Psoas muscle (tissue), 8 donors: ENCODE data around the gene CACTIN. TPM values are rescaled to one million over a fixed set of nuclear protein-coding genes. Genes with fewer than 3 reads are reported as not detected.

Experiments used
- ATAC-seq, 4 donors: fragments of 200-7000 bp; cut with Tn5 transposase; one replicate each; pipeline ENCODE4 v1.9.1; 2020; ENCODE audit warnings: moderate library complexity in 3 of 4, mild to moderate bottlenecking in 2 of 4
- DNase-seq, 2 donors: peaks; one replicate each; pipeline ENCODE4 v3.0.0-alpha.2; 2020
- H3K27ac ChIP-seq: fragments of 200-600 bp; one replicate; pipeline ENCODE4 v1.8.0; 2022
- H3K27me3 ChIP-seq, 3 donors: fragments of 200-600 bp in 1 of 3; one replicate each; pipeline versions ENCODE4 v1.6.1 to v1.8.0; 2013 to 2022; ENCODE audit warnings: low read length in 2 of 3, mild to moderate bottlenecking in 2 of 3, moderate library complexity in 1 of 3; ENCODE audit not compliant: insufficient read depth in 3 of 3
- H3K36me3 ChIP-seq, 2 donors: fragments of 200-600 bp in 1 of 2; one replicate each; pipeline versions ENCODE4 v1.6.1 to v1.8.0; 2013 to 2022; ENCODE audit warnings: low read depth in 1 of 2, mild to moderate bottlenecking in 1 of 2, moderate library complexity in 1 of 2; ENCODE audit not compliant: insufficient read depth in 1 of 2
- H3K4me1 ChIP-seq: fragments of 200-600 bp; one replicate; pipeline ENCODE4 v1.8.0; 2022
- H3K4me3 ChIP-seq: fragments of 200-600 bp; one replicate; pipeline ENCODE4 v1.8.0; 2022; ENCODE audit warnings: mild to moderate bottlenecking
- H3K9me3 ChIP-seq: fragments of 200-600 bp; one replicate; pipeline ENCODE4 v1.8.0; 2022
- WGBS, 3 donors: extraction: QIAGEN DNeasy Blood & Tissue Kit; methylation state at CpG; one replicate each; pipeline versions ENCODE4 v1.1.6 to v1.1.7; 2013; 5-methylcytosine and 5-hydroxymethylcytosine counted together
- intact Hi-C, 2 donors: fragments of 100-400 bp; cut with DNase I; formaldehyde crosslinking; loops; one replicate each; pipeline versions ENCODE4 v1.11.0 to v1.14.2; 2022
- polyA plus RNA-seq, 3 donors: library from polyadenylated mRNA; stranded (reverse); fragments of 200-250 nt; gene quantifications; one replicate each; pipeline ENCODE4 v1.2.3, GENCODE V29; 2013
- total RNA-seq, 4 donors: library from RNA; stranded (reverse); fragmentation: NEBNext Ultra II Directional in 2 of 4; extraction: Animal tissue kit (Norgen Biotek cat#: 25700) in 2 of 4; gene quantifications; one replicate each; pipeline versions ENCODE4 v1.2.1 to v1.2.4, GENCODE V29; 2021 to 2023
- TF ChIP-seq, protein P1 (sequence below): fragments of 200-600 bp; IDR thresholded peaks from one replicate; pipeline ENCODE4 v1.8.0; 2022; ENCODE audit warnings: antibody characterized with exemption
- donor health status: healthy with polysubstance abuse.
- donor health status: DM: no; HTN: no; CAD: no; lungs with moderate emphysema.
- donor health status: Bipolar disorder and iron deficiency.
- donor health status: healthy.
- donor health status: DM: yes; HTN: yes; CAD: no.
- donor health status: DM: no; HTN: no; CAD: no.
- donor health status: DM: no; HTN: no; CAD: no.
- donor health status: DM: yes; HTN: yes; CAD: no.

CACTIN gene
- total and polyA plus RNA-seq, 7 donors, result 11.8 to 21.4 (median 16.3) TPM

DNA sequence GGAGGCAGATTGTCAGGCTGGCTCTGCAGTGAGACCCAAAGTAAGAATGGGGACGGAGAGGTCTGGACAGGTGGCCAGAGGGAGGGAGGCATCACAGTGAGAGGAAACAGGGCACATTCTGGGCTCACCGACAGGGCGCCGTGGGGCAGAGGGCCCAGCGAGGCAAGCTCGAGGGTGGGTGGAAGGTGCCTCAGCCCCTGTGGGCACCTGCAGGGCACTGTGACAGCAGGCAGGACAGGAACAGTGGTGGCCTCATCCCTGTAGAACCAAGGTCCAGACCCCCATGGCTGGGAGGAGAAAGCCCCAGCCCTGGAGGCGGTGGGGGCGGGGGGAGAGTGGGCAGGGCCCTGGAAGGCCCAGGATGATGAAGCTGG is 46.0 kb upstream of the CACTIN start:
- peaks cover 36% of the 10 kb centered on the region for H3K4me1 ChIP-seq
- no peaks in the 10 kb centered on the region for H3K9me3 ChIP-seq
- ATAC-seq, result no peak
- H3K27ac ChIP-seq, result peak overlapping the region; percentile 80
- intact Hi-C loops, result no loop called here
- H3K36me3 ChIP-seq, result no peaks in the 10 kb centered on the region
- H3K4me3 ChIP-seq, result no peak overlapping the region
- TF ChIP-seq, protein P1, sequence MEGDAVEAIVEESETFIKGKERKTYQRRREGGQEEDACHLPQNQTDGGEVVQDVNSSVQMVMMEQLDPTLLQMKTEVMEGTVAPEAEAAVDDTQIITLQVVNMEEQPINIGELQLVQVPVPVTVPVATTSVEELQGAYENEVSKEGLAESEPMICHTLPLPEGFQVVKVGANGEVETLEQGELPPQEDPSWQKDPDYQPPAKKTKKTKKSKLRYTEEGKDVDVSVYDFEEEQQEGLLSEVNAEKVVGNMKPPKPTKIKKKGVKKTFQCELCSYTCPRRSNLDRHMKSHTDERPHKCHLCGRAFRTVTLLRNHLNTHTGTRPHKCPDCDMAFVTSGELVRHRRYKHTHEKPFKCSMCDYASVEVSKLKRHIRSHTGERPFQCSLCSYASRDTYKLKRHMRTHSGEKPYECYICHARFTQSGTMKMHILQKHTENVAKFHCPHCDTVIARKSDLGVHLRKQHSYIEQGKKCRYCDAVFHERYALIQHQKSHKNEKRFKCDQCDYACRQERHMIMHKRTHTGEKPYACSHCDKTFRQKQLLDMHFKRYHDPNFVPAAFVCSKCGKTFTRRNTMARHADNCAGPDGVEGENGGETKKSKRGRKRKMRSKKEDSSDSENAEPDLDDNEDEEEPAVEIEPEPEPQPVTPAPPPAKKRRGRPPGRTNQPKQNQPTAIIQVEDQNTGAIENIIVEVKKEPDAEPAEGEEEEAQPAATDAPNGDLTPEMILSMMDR, result no peak
- WGBS, 3 donors, result 69 to 77% (median 73%) methylated on average over 8 of the region's 8 CpGs
- H3K27me3 ChIP-seq, result no peaks in the 10 kb centered on the region
- DNase-seq, result no peak

- Histone ChIP-seq H3K4me1 (peaks cover 36% of the 10 kb centered on the region), H3K4me3 (peak overlapping the region; percentile 48), H3K9me3 (no peaks in the 10 kb centered on the region), H3K36me3 (no peaks in the 10 kb centered on the region), H3K27me3 (no peaks in the 10 kb centered on the region), H3K27ac (peak overlapping the region; percentile 80)
- 48 to 52% (median 49%) methylated on average over 32 to 40 of the region's 40 CpGs for WGBS, 3 donors
- peak in 2 of 4 donors; percentile 6 to 14 for ATAC-seq
- intact Hi-C loops, result no loop called here
- TF ChIP-seq, protein P1, result no peak
- DNase-seq, result no peak
Observed at GRCh38 chr19:3671680-3672574, 45.3 kb upstream of the CACTIN start.

GRCh38 chr19:3670796-3671679 is 44.4 kb upstream of the CACTIN start:
- H3K4me3 ChIP-seq, result peak overlapping the region; percentile 48
- DNase-seq, result peak; percentile 82 to 85
- TF ChIP-seq, protein P1, result no peak

DNA sequence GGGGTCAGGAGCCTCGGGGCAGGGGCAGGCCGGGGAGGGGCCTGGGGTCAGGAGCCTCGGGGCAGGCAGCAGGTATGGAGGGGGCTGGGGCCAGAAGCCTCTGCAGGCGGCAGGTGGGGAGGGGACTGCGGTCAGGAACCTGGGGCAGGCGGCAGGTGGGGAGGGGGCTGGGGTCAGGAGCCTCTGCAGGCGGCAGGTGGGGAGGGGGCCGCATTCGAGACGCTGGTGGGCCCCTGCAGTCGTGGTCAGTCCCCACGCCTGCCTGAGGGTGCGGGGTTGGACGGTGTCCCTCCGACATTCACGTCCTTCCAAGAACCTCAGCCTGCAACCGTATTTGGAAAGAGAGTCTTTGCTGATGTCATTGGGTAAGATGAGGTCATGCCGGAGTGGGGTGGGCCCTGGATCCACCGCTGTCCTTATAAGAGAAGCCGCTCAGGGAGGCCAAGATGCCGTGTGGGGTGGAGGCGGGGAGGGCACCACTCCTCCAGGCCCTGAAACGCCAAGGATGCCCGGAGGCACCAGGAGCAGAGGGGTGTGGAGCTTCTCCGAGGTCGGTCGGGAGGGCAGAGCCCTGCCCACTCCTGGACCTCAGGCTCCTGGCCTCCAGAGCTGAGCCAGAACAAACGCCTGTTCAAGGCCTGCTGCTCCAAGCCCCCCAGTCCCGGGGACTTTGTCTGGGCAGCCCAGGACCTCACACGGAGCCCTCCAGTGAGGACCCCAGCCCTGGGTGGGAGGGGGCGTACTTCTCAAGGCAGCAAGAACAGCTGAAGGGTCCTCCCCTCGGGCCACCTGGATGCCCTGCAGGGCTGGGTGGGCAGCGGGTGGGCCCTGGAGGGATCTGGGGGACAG is 43.6 kb upstream of the CACTIN start:
- intact Hi-C loops, result no loop called here
- ATAC-seq, result peak; percentile 58 to 85 (median 80)

More at GRCh38 chr19:3670796-3671679, 44.4 kb upstream of the CACTIN start:
- Histone ChIP-seq H3K27ac (peak overlapping the region; percentile 80), H3K9me3 (no peaks in the 10 kb centered on the region), H3K4me1 (peaks cover 36% of the 10 kb centered on the region), H3K27me3 (no peaks in the 10 kb centered on the region), H3K36me3 (no peaks in the 10 kb centered on the region)
- ATAC-seq, result peak; percentile 46 to 60 (median 53)
- 38 to 44% (median 43%) methylated on average over 42 to 45 of the region's 45 CpGs for WGBS, 3 donors
- intact Hi-C loops, result no loop called here

More for the DNA sequence above, 43.6 kb upstream of the CACTIN start:
- Histone ChIP-seq H3K9me3 (no peaks in the 10 kb centered on the region), H3K4me3 (peak overlapping the region; percentile 48), H3K36me3 (peaks cover 0 to 1% of the 10 kb centered on the region in 2 donors), H3K27ac (peak overlapping the region; percentile 80), H3K4me1 (peaks cover 36% of the 10 kb centered on the region), H3K27me3 (no peaks in the 10 kb centered on the region)
- 23 to 25% (median 25%) methylated on average over 30 to 33 of the region's 33 CpGs for WGBS, 3 donors
- TF ChIP-seq, protein P1, result no peak
- DNase-seq, result peak; percentile 78 to 87
